GM18520 (cell line): ENCODE data around the gene SUN3.

Source experiments
- ATAC-seq: cut with Tn5 transposase; IDR thresholded peaks from one replicate; pipeline ENCODE4 v1.9.1; 2021; ENCODE audit not compliant: unreplicated experiment

Gene SUN3

GRCh38 chr7:47979145-47979831, 49.6 kb downstream of the SUN3 start, which contains the start of gene HUS1:
Gene HUS1 (minus strand): TSS chr7:47979615. CDS start chr7:47979519, 96 bp downstream.
- ATAC-seq: peak; percentile 98

DNA sequence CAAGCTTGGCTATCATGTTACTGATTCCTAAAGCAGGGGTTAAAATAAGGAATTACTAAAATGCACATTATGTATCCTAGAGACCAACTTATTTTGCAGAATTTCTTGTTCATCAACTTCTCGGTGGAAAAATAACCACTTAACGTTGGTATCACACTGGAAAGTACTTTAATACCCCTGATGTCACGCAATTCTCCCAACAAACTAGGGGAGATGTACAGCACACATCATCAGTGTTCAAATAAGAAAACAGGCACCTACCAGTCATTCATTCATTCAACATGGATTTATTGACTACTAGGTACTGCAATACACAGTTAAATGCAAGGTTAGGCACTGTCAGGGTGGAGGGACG, 50.1 kb downstream of the SUN3 start:
- ATAC-seq: no peak

DNA sequence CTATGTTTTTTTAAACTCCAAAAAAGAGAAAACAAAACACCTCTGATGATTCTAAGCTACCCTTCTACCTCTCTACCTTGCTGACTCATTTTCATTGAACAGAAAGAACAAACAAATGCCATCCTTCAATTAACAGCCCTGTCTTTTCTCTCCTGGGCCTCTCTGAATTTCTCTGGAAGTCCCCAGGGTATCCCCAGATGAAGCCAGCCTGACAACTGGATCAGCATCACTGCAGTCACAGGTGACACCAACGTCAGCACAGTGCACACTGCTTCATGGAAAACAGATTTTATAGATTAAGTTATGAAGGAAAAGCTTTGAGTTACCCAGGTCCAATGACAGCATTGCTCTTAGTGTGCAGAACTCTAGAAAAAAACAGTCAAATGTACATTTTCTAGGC, 55.2 kb downstream of the SUN3 start:
- ATAC-seq: no peak

DNA sequence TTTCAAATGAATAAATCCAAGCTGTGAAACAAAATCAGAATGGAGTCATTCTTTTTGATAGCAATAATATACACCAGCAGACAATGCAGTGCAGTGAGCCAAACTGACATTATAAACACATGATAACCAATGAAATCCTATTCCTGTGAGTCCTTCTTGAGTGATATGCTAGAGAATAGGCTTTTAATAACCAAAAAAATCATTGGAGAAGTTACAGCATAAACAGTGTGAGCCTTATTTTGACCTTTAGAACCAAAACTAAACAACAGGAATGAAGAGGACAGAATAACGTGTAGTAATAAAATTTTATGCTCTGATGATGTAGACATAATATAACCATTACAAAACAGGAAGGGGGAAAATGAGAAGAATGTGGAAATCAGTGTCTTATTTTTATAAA, 58.1 kb downstream of the SUN3 start:
- no peak for ATAC-seq

DNA sequence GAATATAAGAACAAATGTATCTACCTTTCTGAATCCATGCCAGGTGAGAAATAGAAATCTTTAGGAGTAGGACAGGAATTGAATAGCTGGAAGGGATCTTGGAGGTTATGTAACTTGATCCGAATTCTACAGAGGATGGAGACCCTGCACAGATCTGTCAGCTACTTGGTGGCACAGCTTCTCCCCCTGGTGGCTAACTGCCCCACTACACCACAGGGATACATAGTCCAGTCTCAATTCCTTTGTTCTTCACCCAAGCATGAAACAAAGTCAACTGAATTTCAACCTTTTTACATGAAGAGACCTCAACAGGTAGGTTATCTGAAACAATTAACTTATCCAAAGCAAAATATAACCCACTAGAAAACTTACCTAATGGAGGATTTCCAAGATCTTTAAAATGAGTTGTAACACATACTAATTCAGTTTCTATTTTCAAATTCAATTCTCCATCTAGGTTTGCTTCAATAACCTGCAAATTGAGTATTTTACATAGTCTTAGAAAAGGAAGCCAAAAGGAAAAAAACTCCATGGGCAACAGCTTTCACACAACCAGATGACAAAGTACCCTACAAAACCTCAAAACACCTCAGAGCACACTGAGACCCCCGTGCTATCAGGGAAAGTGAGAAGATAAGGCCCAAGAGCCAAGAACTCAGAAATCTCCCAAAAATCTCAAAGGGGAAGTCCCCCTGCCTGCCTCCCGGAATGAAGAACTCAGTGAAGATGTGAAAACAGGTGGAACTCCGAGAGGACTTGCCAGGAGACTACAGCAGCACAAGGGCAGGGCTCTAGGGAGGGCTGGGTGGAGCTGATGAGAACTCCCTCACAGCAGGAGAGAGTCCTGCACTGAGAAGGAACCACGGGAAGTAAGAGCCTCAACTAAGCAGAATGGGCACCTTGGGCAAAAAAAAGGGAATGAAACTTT, 59.8 kb downstream of the SUN3 start:
- ATAC-seq: peak; percentile 60

DNA sequence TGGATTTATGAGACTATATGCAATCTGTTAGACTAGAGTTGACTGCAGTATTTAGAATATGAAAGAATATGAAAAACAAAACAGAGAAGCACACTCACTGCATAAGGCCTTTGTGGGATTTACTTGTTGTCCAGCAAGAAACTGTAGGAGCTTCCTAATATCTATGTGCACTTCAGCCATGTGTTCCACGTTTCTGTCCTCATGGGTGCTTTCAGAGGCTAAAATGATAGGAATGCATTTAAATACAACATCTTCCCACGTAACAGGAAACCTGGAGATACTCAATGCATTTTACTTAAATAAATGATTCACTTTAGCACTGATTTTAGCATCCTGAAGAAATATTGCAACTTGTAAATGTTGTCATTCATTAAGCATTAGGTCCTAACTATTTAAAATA, 61.2 kb downstream of the SUN3 start:
- no peak for ATAC-seq

GRCh38 chr7:47967123-47967522, 61.8 kb downstream of the SUN3 start:
- no peak for ATAC-seq

DNA sequence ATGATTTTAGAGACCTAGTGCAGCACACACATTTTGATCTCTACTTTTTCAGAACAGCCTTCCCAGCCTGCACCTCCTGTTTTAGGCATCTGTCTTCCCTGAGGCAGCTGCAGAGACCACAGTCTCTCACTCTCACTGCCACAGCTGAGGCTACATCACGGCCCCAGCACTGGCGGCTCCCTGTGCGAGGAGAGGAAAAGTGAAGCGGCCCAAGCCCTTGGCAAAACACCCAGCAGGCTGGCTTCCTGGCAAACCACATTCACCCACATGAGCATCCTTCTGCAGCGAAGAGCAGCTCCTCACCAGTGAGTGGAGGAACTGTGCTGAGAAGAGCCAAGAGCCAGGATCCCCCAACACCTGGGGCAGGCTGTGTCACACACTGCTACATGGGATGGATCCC, 63.5 kb downstream of the SUN3 start:
- ATAC-seq: no peak

- no peak for ATAC-seq
These were observed 66.6 kb downstream of the SUN3 start for GRCh38 chr7:47962262-47962661.

DNA sequence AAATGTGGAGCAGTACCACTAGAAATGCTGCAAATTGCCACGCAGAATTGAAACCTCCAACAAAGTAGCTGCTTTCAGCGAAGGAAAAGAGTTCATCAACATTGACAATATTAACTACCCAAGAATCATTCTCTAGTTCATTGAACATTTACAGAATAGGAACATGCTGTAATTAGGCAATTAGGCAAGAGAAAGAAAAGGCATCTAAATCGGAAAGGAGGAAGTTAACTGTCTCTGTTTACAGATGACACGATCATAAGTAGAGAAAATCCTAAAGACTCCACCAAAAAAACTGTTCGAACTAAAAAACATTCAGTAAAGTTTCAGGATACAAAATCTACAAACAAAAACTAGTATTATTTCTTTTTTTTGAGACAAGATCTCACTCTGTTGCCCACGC, 71.8 kb downstream of the SUN3 start:
- no peak for ATAC-seq

DNA sequence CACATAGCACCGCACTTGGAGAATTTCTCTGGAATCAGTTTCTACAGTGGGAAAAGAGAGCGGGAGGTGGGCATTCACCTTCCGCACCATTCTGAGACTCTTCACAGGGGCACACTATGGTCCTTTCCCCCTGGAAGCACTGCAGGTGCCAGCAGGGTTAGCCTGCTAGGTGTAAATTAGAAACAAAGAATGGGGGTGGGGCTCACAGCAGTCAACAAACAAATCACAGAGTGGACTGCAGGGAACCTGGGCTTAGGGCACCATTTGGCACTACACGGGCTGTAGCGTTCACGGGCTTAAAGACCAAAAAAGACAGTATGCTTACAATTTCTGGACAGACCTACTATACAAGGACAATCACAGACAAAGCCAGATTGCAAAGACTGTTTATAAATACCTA, 72.7 kb downstream of the SUN3 start:
- ATAC-seq: no peak

- peak; percentile 64 for ATAC-seq
These were observed 74.5 kb downstream of the SUN3 start for GRCh38 chr7:47954231-47954911.

DNA sequence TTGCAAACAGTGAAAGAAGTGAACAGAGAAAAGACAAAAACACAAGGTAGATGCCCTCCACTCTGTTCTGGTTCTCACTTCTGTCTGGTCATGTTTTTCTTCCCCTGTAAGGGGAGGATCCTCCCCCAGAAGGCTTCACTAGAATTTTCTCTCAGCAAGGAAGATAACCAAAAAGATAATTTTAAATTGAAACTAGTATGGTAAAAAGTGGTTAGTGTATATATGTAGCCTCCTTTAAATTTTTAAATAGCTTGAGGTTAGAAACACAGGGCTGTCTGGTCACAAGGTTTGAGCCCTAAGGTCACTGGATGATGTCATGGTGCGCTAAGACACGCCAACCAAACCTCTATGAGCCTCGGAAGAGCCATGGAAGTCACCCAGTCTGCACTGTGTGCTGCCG, 75.1 kb downstream of the SUN3 start:
- ATAC-seq: peak; percentile 50

GRCh38 chr7:47952224-47952623, 76.7 kb downstream of the SUN3 start:
- no peak for ATAC-seq

DNA sequence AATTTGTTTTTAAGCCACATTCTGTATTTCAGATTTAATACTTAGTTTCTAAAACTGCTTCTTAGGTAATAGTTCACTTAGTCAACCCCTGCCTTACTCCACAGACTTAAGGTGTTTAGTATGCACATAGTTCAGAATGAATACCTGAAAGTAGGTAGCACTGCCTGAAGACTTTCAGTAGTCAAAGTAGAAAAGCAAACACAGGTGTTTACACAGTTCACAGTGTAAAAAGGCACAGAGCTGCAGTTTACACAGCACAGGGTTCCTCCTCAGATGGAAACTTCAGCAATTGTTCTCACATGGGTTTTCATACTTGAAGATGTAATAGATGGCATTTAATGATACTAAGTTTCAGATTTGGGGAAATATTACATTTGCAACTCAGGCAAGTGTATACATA, 77.5 kb downstream of the SUN3 start:
- no peak for ATAC-seq

- ATAC-seq: no peak
These were observed 78.2 kb downstream of the SUN3 start for GRCh38 chr7:47950714-47951113.

DNA sequence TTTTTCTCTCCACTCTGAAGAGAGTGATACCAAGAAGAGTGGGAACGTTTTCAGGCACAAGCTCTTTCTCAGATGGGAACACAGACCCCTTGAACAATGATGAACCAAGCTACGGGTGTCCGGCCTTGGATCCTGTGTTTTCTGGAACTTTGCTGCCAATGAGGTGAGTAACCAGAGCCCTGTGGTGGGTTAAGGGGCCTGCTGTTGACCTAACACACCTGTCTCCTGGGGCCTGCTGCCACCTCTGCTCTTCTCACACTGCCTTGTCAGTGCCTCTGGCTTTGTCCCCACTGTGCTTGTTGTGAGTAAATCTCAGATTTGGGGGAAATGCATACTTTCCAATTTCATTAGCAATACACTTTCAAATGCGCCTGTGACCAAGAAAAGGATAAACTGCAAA, 79.2 kb downstream of the SUN3 start:
- no peak for ATAC-seq

DNA sequence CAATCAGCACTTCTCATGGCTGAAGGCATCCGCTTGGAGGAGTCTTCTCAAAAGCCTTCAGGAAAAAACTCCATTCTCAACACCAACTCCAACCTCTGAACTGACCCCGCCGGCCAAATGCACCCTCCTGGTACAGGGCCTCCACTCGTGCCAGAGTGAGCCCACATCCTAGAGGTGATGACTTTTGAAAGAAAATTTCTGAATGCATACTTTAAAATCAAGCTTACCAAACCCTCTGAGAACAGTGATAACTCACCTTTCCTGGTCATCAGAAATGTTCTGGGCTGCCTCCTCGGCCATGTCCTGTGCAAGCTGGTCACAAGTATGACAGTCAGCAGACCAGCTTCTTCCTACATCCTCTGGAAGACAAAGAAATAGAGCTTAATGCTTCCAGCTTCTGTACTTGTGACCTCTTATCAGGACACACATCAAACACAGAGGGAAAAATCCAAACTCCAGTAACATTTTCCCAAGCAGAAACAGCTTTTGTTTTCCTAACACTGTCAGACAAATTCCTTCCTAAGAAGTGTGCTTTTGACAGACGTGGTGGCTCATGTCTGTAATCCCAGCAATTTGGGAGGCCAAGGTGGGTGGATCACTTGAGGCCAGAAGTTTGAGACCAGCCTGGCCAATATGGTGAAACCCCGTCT, 80.6 kb downstream of the SUN3 start, which contains the start of gene PKD1L1:
PKD1L1 (minus strand) TSS at position 326 of the 650 bp plus-strand sequence; CDS start at position 300, 26 bp downstream.
- no peak for ATAC-seq

DNA sequence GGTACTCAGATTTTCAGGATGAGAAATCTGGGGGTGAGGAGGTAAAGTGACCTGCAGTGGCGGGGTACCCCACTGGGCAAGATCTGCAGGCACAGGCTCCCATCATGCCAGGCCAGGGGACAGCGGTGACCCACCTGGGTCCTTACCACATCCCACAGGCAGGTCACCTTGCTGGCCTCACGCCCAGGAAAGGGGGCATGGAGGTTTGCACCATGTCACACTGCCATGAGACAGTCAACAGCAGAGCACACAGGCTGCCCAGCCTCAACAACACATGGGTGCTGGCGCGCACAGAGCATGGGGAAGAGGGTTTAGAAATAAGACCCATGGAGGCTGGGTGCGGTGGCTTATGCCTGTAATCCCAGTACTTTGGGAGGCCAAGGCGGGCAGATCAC, 81.6 kb downstream of the SUN3 start:
- ATAC-seq: no peak

- no peak for ATAC-seq
These were observed 82.1 kb downstream of the SUN3 start for GRCh38 chr7:47946581-47947354.
